ENCODE data around the gene PCYT2. TPM values are rescaled to one million over a fixed set of nuclear protein-coding genes. Genes with fewer than 3 reads are reported as not detected.

PCYT2 gene
- total and polyA plus RNA-seq, 9 of the 15 experiments (the other 6 are each of a cell fraction or from before 2014, with no cell fraction given): 0.92 to 134 (median 82.5) TPM

- 0 out of 2 replicates have a peak, but pooled peaks have one; percentile 27 for TF ChIP-seq ZNF655 (CRISPR knock-in tag; IDR thresholded peaks at IDR 0.05)
- TF ChIP-seq ZNF253 (CRISPR knock-in tag; conservative IDR thresholded peaks at IDR 0.05): no peak
- no peak for TF ChIP-seq ZNF263 (CRISPR knock-in tag; IDR thresholded peaks at IDR 0.05; ENCODE audit: borderline replicate concordance)
- peak; percentile 31; the same call in 1 of the 2 replicates for TF ChIP-seq NFIC (IDR thresholded peaks at IDR 0.05)
- TF ChIP-seq SMC3 (conservative IDR thresholded peaks at IDR 0.05; ENCODE audit: insufficient read depth, low read depth, low read length): no peak
- no peak for TF ChIP-seq THRAP3 (IDR thresholded peaks at IDR 0.05; ENCODE audit: borderline replicate concordance)
- no peak for TF ChIP-seq MCM2 (IDR thresholded peaks at IDR 0.05; ENCODE audit: low read depth)
- TF ChIP-seq CHD2 (IDR thresholded peaks at IDR 0.05; ENCODE audit: low read depth, low read length): peak; percentile 40
- no peak for TF ChIP-seq GTF2A2 (tag; IDR thresholded peaks at IDR 0.05)
- no peak for TF ChIP-seq ZNF445 (CRISPR knock-in tag; IDR thresholded peaks at IDR 0.05; ENCODE audit: low read depth)
- no peak for TF ChIP-seq TFE3 (CRISPR knock-in tag; IDR thresholded peaks at IDR 0.05)
- no peak for TF ChIP-seq SPI1 (IDR thresholded peaks at IDR 0.05; ENCODE audit: borderline replicate concordance, low read depth, low read length)
- TF ChIP-seq NFYB (IDR thresholded peaks at IDR 0.05; ENCODE audit: extremely low read depth, insufficient read length): no peak
- TF ChIP-seq E2F5 (CRISPR knock-in tag; IDR thresholded peaks at IDR 0.05): no peak
- TF ChIP-seq GTF2B (IDR thresholded peaks at IDR 0.05; ENCODE audit: extremely low read depth, insufficient read length): no peak
- no peak for TF ChIP-seq ARID2 (IDR thresholded peaks at IDR 0.05)
- TF ChIP-seq POLR2B (IDR thresholded peaks at IDR 0.05; ENCODE audit: low read depth, partially characterized antibody): peak; percentile 63
- peak; percentile 33 for TF ChIP-seq E2F8 (IDR thresholded peaks at IDR 0.05; ENCODE audit: low read depth, partially characterized antibody)
- no peak for TF ChIP-seq NR0B1 (IDR thresholded peaks at IDR 0.05; ENCODE audit: partially characterized antibody)
- TF ChIP-seq SIRT6 (IDR thresholded peaks at IDR 0.05; ENCODE audit: low read depth, low read length): peak; percentile 25
Observed at GRCh38 chr17:81865733-81866439, 45.3 kb downstream of the PCYT2 start (continued).
